ENCODE data around the gene IFNG-AS1.

DNA sequence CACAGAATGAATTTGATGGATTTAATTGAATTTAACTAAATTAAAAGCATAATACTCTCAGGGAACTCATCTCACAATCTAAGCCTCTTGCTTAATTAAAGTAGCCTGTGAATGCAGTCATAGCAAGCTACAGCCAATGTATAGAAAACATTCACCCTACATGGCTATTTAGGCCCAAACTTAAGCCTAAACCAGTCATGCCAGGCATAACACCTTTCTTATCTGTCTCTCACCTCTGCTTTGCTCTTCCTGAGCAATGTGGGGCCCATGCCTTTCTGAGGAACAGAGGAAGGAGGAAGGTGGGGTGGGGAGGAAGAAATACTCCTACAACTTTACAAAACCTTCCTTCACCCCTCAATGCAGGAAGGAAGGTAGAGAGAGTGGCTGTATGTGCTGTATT lies 29.1 kb downstream of the IFNG-AS1 start:
- TF ChIP-seq POLR2AphosphoS5 (IDR thresholded peaks at IDR 0.05) (no peak), RAD21 (conservative IDR thresholded peaks at IDR 0.05) (no peak), EZH2 (IDR thresholded peaks at IDR 0.05; ENCODE audit: borderline replicate concordance, insufficient read depth, low read length, poor library complexity, severe bottlenecking) (no peak), SMC3 (conservative IDR thresholded peaks at IDR 0.05; ENCODE audit: poor library complexity) (no peak), EP300 (conservative IDR thresholded peaks at IDR 0.05; ENCODE audit: poor library complexity, severe bottlenecking) (no peak)
- TF ChIP-seq, protein P1, sequence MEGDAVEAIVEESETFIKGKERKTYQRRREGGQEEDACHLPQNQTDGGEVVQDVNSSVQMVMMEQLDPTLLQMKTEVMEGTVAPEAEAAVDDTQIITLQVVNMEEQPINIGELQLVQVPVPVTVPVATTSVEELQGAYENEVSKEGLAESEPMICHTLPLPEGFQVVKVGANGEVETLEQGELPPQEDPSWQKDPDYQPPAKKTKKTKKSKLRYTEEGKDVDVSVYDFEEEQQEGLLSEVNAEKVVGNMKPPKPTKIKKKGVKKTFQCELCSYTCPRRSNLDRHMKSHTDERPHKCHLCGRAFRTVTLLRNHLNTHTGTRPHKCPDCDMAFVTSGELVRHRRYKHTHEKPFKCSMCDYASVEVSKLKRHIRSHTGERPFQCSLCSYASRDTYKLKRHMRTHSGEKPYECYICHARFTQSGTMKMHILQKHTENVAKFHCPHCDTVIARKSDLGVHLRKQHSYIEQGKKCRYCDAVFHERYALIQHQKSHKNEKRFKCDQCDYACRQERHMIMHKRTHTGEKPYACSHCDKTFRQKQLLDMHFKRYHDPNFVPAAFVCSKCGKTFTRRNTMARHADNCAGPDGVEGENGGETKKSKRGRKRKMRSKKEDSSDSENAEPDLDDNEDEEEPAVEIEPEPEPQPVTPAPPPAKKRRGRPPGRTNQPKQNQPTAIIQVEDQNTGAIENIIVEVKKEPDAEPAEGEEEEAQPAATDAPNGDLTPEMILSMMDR (IDR thresholded peaks at IDR 0.05; ENCODE audit: poor library complexity, severe bottlenecking): no peak
